ENCODE measurements around the gene MACROD1. TPM values are rescaled to one million over a fixed set of nuclear protein-coding genes. Genes with fewer than 3 reads are reported as not detected.

Gene MACROD1
- total and polyA plus RNA-seq, 10 of the 15 experiments (the other 5 are each of a cell fraction or from before 2014, with no cell fraction given) = 1.2 to 22.7 (median 11.3) TPM; not detected in 1

DNA sequence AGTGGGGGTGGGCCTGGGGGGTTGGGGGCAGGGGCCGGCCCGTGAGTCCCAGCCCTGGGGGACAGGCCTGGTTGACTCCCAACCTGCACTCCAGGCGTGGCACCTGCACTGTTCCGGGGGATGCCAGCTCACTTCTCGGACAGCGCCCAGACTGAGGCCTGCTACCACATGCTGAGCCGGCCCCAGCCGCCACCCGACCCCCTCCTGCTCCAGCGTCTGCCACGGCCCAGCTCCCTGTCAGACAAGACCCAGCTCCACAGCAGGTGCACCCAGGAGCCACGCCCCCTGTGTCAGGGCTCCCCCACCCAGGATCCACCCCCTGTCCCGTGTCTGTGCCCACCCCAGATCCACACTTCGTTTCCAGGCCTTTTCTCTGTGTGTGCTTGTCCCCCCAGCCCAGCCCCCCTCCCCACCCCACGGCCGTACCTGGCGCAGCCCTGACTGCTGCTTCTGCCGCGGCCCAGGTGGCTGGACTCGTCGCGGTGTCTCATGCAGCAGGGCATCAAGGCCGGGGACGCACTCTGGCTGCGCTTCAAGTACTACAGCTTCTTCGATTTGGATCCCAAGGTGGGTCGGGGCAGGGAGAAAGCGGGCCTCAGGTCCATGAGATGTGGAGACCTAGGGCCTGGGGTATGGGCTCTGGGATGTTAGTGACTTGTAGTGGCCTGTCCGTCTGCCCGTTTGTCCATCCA is 45.4 kb upstream of the MACROD1 start:
- peaks cover 17 to 22% of the 10 kb centered on the region in 2 experiments; a peak in 3 of 4 replicates for H3K36me3 ChIP-seq (ENCODE audit: control insufficient read depth in 2 of 2, insufficient read depth in 2 of 2, low read length in 1 of 2)
- H3K9ac ChIP-seq (ENCODE audit: control insufficient read depth, insufficient read depth, low read length) = no peak overlapping the region
- no TSS peak for BruUV-seq (replicated peaks)
- no peak for ATAC-seq
- H3K27ac ChIP-seq (ENCODE audit: control insufficient read depth, insufficient read depth) = no peak overlapping the region
- no peak overlapping the region for H3K4me2 ChIP-seq (ENCODE audit: control insufficient read depth, insufficient read depth)
- no peaks in the 10 kb centered on the region for H3K9me3 ChIP-seq (replicated peaks; ENCODE audit: control insufficient read depth, insufficient read depth, low read length)
- intact Hi-C loops (cut with micrococcal nuclease; ENCODE audit: unreplicated experiment) = no loop called here
- ChIA-PET RAD21 (ENCODE audit: unreplicated experiment) (no interaction called here), CTCF (interaction anchor here (1.2 kb wide), 1 partner anchor 93 kb away, joined by 3 read pairs; no protein-coding TSS in a partner anchor), SMC1A (ENCODE audit: uncharacterized antibody, unreplicated experiment) (interaction anchor here (1.7 kb wide), 1 partner anchor 15 kb away, joined by 6 read pairs; the partner anchor contains the start of genes NUDT22 and TRPT1), POLR2A (interaction anchor here (1.6 to 1.7 kb wide), 2 partner anchors 12 to 15 kb away, joined by 5 to 9 read pairs; partner anchors contain the start of genes NUDT22 and TRPT1)
- in situ Hi-C loops (cut with MboI) = no loop called here
- H3K27me3 ChIP-seq (replicated peaks in 1 of 2; ENCODE audit: control insufficient read depth in 2 of 2, insufficient read depth in 2 of 2, low read length in 1 of 2) = no peaks in the 10 kb centered on the region
- no peak for FAIRE-seq
- no peak for TF ChIP-seq CHD2 (IDR thresholded peaks at IDR 0.05; ENCODE audit: borderline replicate concordance, low read depth, low read length)
- TF ChIP-seq NFIC (IDR thresholded peaks at IDR 0.05; ENCODE audit: low read depth, low read length) = no peak
- TF ChIP-seq POLR2A (IDR thresholded peaks at IDR 0.05; ENCODE audit: low read depth, low read length) = peak; percentile 32
- no peak for TF ChIP-seq PAX8 (IDR thresholded peaks at IDR 0.05)
- H2AFZ ChIP-seq (ENCODE audit: control insufficient read depth, low read depth, low read length) = no peak overlapping the region
- no peak for DNase-seq (ENCODE audit: low read depth, low spot score)
- H3K79me2 ChIP-seq (ENCODE audit: control insufficient read depth, insufficient read depth, low read length) = peaks cover 30% of the 10 kb centered on the region
- H3K4me1 ChIP-seq (ENCODE audit: control insufficient read depth, insufficient read depth, low read length) = peaks cover 4% of the 10 kb centered on the region
- H4K20me1 ChIP-seq (ENCODE audit: control insufficient read depth, insufficient read depth) = no peaks in the 10 kb centered on the region
- H3K4me3 ChIP-seq = no peak overlapping the region
- WGBS (ENCODE audit: insufficient coverage, insufficient replicate concordance, low lambda C conversion rate, missing lambda C conversion rate) = 87% methylated on average over 26 of the region's 30 CpGs

DNA sequence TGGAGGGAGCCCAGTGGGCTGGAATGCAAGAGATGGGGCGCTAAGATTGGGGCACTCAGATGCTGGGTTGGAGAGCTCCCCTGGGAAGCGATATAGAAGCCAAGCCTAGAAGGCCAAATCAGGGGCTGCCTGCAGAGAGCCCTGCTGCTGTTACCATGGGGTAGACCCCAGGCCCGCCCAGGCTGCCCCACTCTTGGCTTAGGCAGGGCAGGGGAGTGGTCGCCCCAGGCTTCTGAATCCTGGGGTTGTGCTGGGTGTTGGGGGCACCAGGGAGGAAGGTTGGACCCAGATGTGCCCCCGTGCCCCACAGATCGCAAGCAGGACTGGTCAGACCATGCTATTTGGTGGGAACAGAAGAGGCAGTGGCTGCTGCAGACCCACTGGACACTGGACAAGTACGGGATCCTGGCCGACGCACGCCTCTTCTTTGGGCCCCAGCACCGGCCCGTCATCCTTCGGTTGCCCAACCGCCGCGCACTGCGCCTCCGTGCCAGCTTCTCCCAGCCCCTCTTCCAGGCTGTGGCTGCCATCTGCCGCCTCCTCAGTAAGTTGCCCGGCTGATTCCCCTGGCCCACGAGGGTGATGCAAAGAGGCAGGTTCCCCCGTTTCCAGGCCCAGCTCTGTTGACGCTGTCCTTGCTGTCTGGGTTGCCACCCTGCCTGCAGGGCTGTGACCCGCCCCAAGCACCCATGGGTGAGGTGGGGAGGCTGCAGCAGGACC is 44.5 kb upstream of the MACROD1 start:
- H3K4me1 ChIP-seq (ENCODE audit: control insufficient read depth, insufficient read depth, low read length) = peaks cover 13% of the 10 kb centered on the region
- H3K9ac ChIP-seq (ENCODE audit: control insufficient read depth, insufficient read depth, low read length) = no peak overlapping the region
- no peak for ATAC-seq
- H3K36me3 ChIP-seq (ENCODE audit: control insufficient read depth in 2 of 2, insufficient read depth in 2 of 2, low read length in 1 of 2) = peaks cover 12 to 22% of the 10 kb centered on the region in 2 experiments; a peak in 3 of 4 replicates
- peaks cover 38% of the 10 kb centered on the region for H3K79me2 ChIP-seq (ENCODE audit: control insufficient read depth, insufficient read depth, low read length)
- H3K9me3 ChIP-seq (replicated peaks; ENCODE audit: control insufficient read depth, insufficient read depth, low read length) = no peaks in the 10 kb centered on the region
- H2AFZ ChIP-seq (ENCODE audit: control insufficient read depth, low read depth, low read length) = no peak overlapping the region
- ChIA-PET SMC1A (ENCODE audit: uncharacterized antibody, unreplicated experiment) (no interaction called here), RAD21 (ENCODE audit: unreplicated experiment) (no interaction called here), CTCF (no interaction called here), POLR2A (interaction anchor here (0.9 to 1.7 kb wide), 6 partner anchors 9 to 34 kb away, joined by 3 to 9 read pairs (median 4); partner anchors contain the start of genes NUDT22 and TRPT1)
- no TSS peak for BruUV-seq (replicated peaks)
- in situ Hi-C loops (cut with MboI) = no loop called here
- no peaks in the 10 kb centered on the region for H3K27me3 ChIP-seq (replicated peaks in 1 of 2; ENCODE audit: control insufficient read depth in 2 of 2, insufficient read depth in 2 of 2, low read length in 1 of 2)
- WGBS (ENCODE audit: insufficient coverage, insufficient replicate concordance, low lambda C conversion rate, missing lambda C conversion rate) = 86% methylated on average over 24 of the region's 24 CpGs
- DNase-seq (ENCODE audit: low read depth, low spot score) = no peak
- H4K20me1 ChIP-seq (ENCODE audit: control insufficient read depth, insufficient read depth) = no peaks in the 10 kb centered on the region
- no peak overlapping the region for H3K4me2 ChIP-seq (ENCODE audit: control insufficient read depth, insufficient read depth)
- intact Hi-C loops (cut with micrococcal nuclease; ENCODE audit: unreplicated experiment) = no loop called here
- FAIRE-seq = no peak
- H3K27ac ChIP-seq (ENCODE audit: control insufficient read depth, insufficient read depth) = no peak overlapping the region
- H3K4me3 ChIP-seq = no peak overlapping the region
- TF ChIP-seq, protein P1, sequence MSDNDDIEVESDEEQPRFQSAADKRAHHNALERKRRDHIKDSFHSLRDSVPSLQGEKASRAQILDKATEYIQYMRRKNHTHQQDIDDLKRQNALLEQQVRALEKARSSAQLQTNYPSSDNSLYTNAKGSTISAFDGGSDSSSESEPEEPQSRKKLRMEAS (IDR thresholded peaks at IDR 0.05; ENCODE audit: low read depth, low read length) = no peak
- TF ChIP-seq ATF7 (IDR thresholded peaks at IDR 0.05; ENCODE audit: low read depth) = no peak
- TF ChIP-seq, protein P2, sequence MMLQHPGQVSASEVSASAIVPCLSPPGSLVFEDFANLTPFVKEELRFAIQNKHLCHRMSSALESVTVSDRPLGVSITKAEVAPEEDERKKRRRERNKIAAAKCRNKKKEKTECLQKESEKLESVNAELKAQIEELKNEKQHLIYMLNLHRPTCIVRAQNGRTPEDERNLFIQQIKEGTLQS (IDR thresholded peaks at IDR 0.05; ENCODE audit: borderline replicate concordance, extremely low read depth, low read depth, low read length) = no peak
- TF ChIP-seq, protein P3, sequence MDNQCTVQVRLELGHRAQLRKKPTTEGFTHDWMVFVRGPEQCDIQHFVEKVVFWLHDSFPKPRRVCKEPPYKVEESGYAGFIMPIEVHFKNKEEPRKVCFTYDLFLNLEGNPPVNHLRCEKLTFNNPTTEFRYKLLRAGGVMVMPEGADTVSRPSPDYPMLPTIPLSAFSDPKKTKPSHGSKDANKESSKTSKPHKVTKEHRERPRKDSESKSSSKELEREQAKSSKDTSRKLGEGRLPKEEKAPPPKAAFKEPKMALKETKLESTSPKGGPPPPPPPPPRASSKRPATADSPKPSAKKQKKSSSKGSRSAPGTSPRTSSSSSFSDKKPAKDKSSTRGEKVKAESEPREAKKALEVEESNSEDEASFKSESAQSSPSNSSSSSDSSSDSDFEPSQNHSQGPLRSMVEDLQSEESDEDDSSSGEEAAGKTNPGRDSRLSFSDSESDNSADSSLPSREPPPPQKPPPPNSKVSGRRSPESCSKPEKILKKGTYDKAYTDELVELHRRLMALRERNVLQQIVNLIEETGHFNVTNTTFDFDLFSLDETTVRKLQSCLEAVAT (IDR thresholded peaks at IDR 0.05) = no peak
- TF ChIP-seq HDAC6 (IDR thresholded peaks at IDR 0.05; ENCODE audit: unreplicated experiment) = no peak
- no peak for TF ChIP-seq RAD21 (IDR thresholded peaks at IDR 0.05; ENCODE audit: insufficient read depth, low read depth, low read length)
- TF ChIP-seq ASH2L (IDR thresholded peaks at IDR 0.05; ENCODE audit: borderline replicate concordance, low read depth) = no peak
- no peak for TF ChIP-seq BRCA1 (IDR thresholded peaks at IDR 0.05; ENCODE audit: low read depth, low read length)
- TF ChIP-seq SMARCA5 (IDR thresholded peaks at IDR 0.05) = no peak
- TF ChIP-seq POU2F2 (IDR thresholded peaks at IDR 0.05; ENCODE audit: borderline replicate concordance, low read depth, low read length) = no peak
- no peak for TF ChIP-seq KLF5 (IDR thresholded peaks at IDR 0.05; ENCODE audit: partially characterized antibody)

All from GM12878 (cell line).